K562 (cell line): ENCODE data around the gene FASTK. TPM values are rescaled to one million over a fixed set of nuclear protein-coding genes. Genes with fewer than 3 reads are reported as not detected.

Experiments used
- ATAC-seq: fragments of 200-7000 bp; cut with Tn5 transposase; 3 replicates; pipeline ENCODE4 v1.9.1; 2020; ENCODE audit warnings: moderate library complexity
- BruUV-seq: library from RNA; stranded (reverse); fragments of 400-500 nt; replicated peaks from 2 replicates; lab custom pipeline; 2021; lab: Mats Ljungman, UMichigan
- CTCF ChIA-PET: fragments of 300-600 bp; formaldehyde crosslinking; extraction: SDS; loops from one replicate; lab custom pipeline; 2021; ENCODE audit warnings: low intra/inter-chr PET ratio; lab: Yijun Ruan, JAX
- POLR2A ChIA-PET: fragments of 300-600, 350-650 bp; sonication (Branson Sonifier 250); formaldehyde crosslinking; extraction: SDS; loops from one replicate; lab custom pipeline; 2021; ENCODE audit warnings: antibody characterized with exemption, inconsistent platforms; lab: Yijun Ruan, JAX
- DNase-seq, 4 experiments: peaks; one replicate each; pipeline versions ENCODE4 v3.0.0 to v3.0.0-alpha.2; 2011 to 2018; ENCODE audit warnings: low spot score in 3 of 4, mixed read lengths in 3 of 4; ENCODE audit errors: extremely low read depth in 1 of 4
- FAIRE-seq: peaks from 2 replicates; lab custom pipeline; 2011; peaks lifted over from hg19 to GRCh38; lab: Jason Lieb, UNC
- H2AFZ ChIP-seq: 2 replicates; pipeline ENCODE4 v1.6.0; 2011; ENCODE audit warnings: low read depth, low read length, control low read depth, inconsistent platforms
- H3K27ac ChIP-seq: fragments of 200-600 bp; 3 replicates; pipeline ENCODE4 v1.8.0; 2011; ENCODE audit warnings: low read depth, mild to moderate bottlenecking, control low read depth, inconsistent platforms, low read length, moderate library complexity, mixed read lengths; ENCODE audit errors: extremely low read depth
- H3K27me3 ChIP-seq, 2 experiments: fragments of 300-600 bp in 1 of 2; 2 replicates in 1 of 2; 3 replicates in 1 of 2; pipeline versions ENCODE4 v1.6.0 to v1.8.0; 2011; ENCODE audit warnings: inconsistent platforms in 2 of 2, low read length in 2 of 2, mild to moderate bottlenecking in 1 of 2, mixed read lengths in 1 of 2, moderate library complexity in 1 of 2; ENCODE audit not compliant: control insufficient read depth in 2 of 2, insufficient read depth in 2 of 2
- H3K36me3 ChIP-seq: fragments of 300-600 bp; 3 replicates; pipeline ENCODE4 v1.8.0; 2011; ENCODE audit warnings: mild to moderate bottlenecking, low read length, inconsistent platforms; ENCODE audit not compliant: control insufficient read depth, insufficient read depth
- H3K4me1 ChIP-seq, 2 experiments: fragments of 200-600 bp in 1 of 2; replicated peaks in 1 of 2; 2 replicates in 1 of 2; 3 replicates in 1 of 2; pipeline versions ENCODE4 v1.5.1 to v1.8.0; 2011; ENCODE audit warnings: inconsistent platforms in 2 of 2, low read length in 2 of 2, mild to moderate bottlenecking in 1 of 2, mixed read lengths in 1 of 2, moderate library complexity in 1 of 2; ENCODE audit not compliant: control insufficient read depth in 2 of 2, insufficient read depth in 2 of 2
- H3K4me2 ChIP-seq: 2 replicates; pipeline ENCODE4 v1.6.1; 2011; ENCODE audit warnings: low read length, control low read depth, inconsistent platforms, mixed read lengths; ENCODE audit not compliant: insufficient read depth
- H3K4me3 ChIP-seq: fragments of 200-600 bp; sonication (generic), shearing (Covaris generic); 2 replicates; pipeline ENCODE4 v1.5.1; 2016; ENCODE audit warnings: control low read depth, inconsistent platforms
- H3K79me2 ChIP-seq: fragments of 200-600 bp; 3 replicates; pipeline ENCODE4 v1.8.0; 2011; ENCODE audit warnings: low read length, inconsistent platforms; ENCODE audit not compliant: control insufficient read depth, insufficient read depth
- H3K9ac ChIP-seq, 2 experiments: 2 replicates each; pipeline versions ENCODE4 v1.6.0 to v1.6.1; 2011; ENCODE audit warnings: low read depth in 2 of 2, low read length in 2 of 2, control low read depth in 1 of 2, inconsistent platforms in 1 of 2, mild to moderate bottlenecking in 1 of 2, mixed read lengths in 1 of 2; ENCODE audit not compliant: insufficient read depth in 1 of 2
- H3K9me1 ChIP-seq: one replicate; pipeline ENCODE4 v1.6.0; 2011; ENCODE audit warnings: inconsistent platforms, mild to moderate bottlenecking, low read length, moderate library complexity; ENCODE audit not compliant: control insufficient read depth, insufficient read depth
- H3K9me3 ChIP-seq: replicated peaks from 2 replicates; pipeline ENCODE4 v1.5.1; 2011; ENCODE audit warnings: low read depth, low read length, inconsistent platforms; ENCODE audit not compliant: control insufficient read depth, insufficient read depth
- H4K20me1 ChIP-seq: replicated peaks from 2 replicates; pipeline ENCODE4 v1.6.1; 2011; ENCODE audit warnings: low read length, inconsistent platforms, mixed read lengths; ENCODE audit not compliant: control insufficient read depth, insufficient read depth
- ARID2 ChIP-seq: fragments of 450-650 bp; IDR thresholded peaks from 2 replicates; pipeline ENCODE4 v1.6.1; 2017; ENCODE audit warnings: antibody characterized with exemption, mild to moderate bottlenecking
- KLF10 ChIP-seq: fragments of 250-450 bp; sonication (Bioruptor Pico); IDR thresholded peaks from 2 replicates; pipeline ENCODE4 v1.6.1; 2021; ENCODE audit warnings: matching md5 sums
- POU5F1 ChIP-seq: fragments of 150-350 bp; IDR thresholded peaks from 2 replicates; pipeline ENCODE4 v1.6.1; 2014; ENCODE audit warnings: borderline replicate concordance, low read length, low read depth, mild to moderate bottlenecking; ENCODE audit not compliant: partially characterized antibody
- TAF1 ChIP-seq: IDR thresholded peaks from 2 replicates; pipeline ENCODE4 v1.6.1; 2011; ENCODE audit warnings: mild to moderate bottlenecking, low read length, moderate library complexity; ENCODE audit not compliant: insufficient read depth, control insufficient read depth, severe bottlenecking; ENCODE audit errors: extremely low read depth
- TRIM24 ChIP-seq, 2 experiments: fragments of 450-650 bp; IDR thresholded peaks; 2 replicates each; pipeline ENCODE4 v1.6.1; 2016
- ZNF586 ChIP-seq: fragments of 450-650 bp; formaldehyde crosslinking; conservative IDR thresholded peaks from 2 replicates; pipeline ENCODE4 v1.4.0; 2020; ENCODE audit warnings: mild to moderate bottlenecking, moderate library complexity
- WGBS: fragments of 100-300 bp; shearing (Covaris generic); methylation state at CpG from one replicate; pipeline ENCODE4 v1.1.6; 2016; ENCODE audit warnings: low coverage, mixed read lengths; ENCODE audit not compliant: insufficient coverage; ENCODE audit errors: missing lambda C conversion rate; 5-methylcytosine and 5-hydroxymethylcytosine counted together
- in situ Hi-C: fragments of 300-500 bp; cut with MboI; formaldehyde crosslinking; loops from 4 replicates; pipeline ENCODE4 v1.15.0; 2018; ENCODE audit warnings: inconsistent platforms, mixed read lengths
- intact Hi-C: fragments of 100-400 bp; cut with micrococcal nuclease; formaldehyde crosslinking; loops from 2 replicates; pipeline ENCODE4 v1.14.2; 2022
- polyA plus RNA-seq, 8 experiments: library from polyadenylated mRNA; depleted of rRNA in 4 of 8; stranded (reverse) in 5 of 8; unstranded in 3 of 8; fragments of >200 nt; fragmentation: Nextera tagmentation in 2 of 8; fragmentation: Illumina TruSeq in 1 of 8; extraction: Ambion mirVana in 2 of 8; extraction: Trizol in 1 of 8; gene quantifications; 2 replicates each; pipeline versions ENCODE4 v1.2.1 to v1.2.3, GENCODE V29; 2011 to 2014; ENCODE audit warnings: inconsistent platforms in 1 of 8, missing spikeins in 1 of 8
- total RNA-seq, 7 experiments: library from RNA; depleted of rRNA in 6 of 7; stranded (reverse); fragments of >200 nt in 6 of 7; fragmentation: Illumina TruSeq in 2 of 7; extraction: Trizol in 2 of 7; gene quantifications; 2 replicates each; pipeline versions ENCODE4 v1.2.1 to v1.2.3, GENCODE V29; 2011 to 2021; ENCODE audit warnings: low replicate concordance in 1 of 7
- TF ChIP-seq, protein P1 (sequence below): fragments of 250-450 bp; sonication (Bioruptor Pico); IDR thresholded peaks from 2 replicates; pipeline ENCODE4 v1.5.0; 2021; ENCODE audit warnings: mild to moderate bottlenecking, borderline replicate concordance
- TF ChIP-seq, protein P2 (sequence below): fragments of 450-650 bp; IDR thresholded peaks from 2 replicates; pipeline ENCODE4 v1.6.1; 2016
- TF ChIP-seq, protein P3 (sequence below): fragments of 250-450 bp; sonication (Bioruptor Pico); IDR thresholded peaks from 2 replicates; pipeline ENCODE4 v1.4.0; 2020

FASTK gene
- total and polyA plus RNA-seq, 9 of the 15 experiments (the other 6 are each of a cell fraction or from before 2014, with no cell fraction given), result 0.51 to 150 (median 48.2) TPM

DNA sequence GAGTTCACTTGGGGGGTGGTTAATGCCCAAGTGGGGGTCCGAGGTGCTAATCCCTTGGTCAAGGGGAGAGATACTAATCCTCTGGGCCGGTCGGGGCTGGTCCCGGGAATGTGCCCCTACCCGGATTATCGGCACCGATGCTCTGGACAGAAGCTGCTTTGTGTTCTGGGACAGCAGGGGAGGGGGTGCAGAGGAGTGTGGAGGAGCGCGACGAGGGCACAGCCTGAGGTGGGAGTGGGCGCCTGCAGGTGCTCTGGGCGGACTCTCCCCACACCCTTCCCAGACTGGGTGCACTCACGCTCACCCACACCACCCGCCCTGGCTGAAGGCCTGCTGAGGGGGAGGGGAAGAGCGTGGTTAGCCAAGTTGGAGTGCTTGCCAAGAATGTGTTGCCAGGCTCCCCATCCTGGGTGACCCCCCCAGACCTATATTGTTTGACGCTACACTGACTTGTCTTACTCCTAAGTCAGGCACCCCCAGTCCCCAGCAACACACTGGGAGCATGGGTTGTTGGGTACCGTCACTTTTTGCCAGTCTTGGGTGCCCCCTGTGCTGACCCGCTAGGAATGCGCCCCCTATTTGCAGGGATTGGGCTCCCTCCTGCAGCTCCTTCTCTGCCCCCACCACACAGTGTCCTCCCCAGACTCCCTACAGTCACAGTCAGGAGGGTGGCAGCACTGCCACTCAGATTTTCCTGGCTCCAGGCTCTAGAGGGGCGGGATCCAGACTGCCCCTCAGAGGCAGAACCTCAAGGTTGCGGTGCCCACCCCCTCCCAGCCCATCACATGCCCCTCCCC lies 20.0 kb downstream of the FASTK start (continued):
- TF ChIP-seq, protein P1, sequence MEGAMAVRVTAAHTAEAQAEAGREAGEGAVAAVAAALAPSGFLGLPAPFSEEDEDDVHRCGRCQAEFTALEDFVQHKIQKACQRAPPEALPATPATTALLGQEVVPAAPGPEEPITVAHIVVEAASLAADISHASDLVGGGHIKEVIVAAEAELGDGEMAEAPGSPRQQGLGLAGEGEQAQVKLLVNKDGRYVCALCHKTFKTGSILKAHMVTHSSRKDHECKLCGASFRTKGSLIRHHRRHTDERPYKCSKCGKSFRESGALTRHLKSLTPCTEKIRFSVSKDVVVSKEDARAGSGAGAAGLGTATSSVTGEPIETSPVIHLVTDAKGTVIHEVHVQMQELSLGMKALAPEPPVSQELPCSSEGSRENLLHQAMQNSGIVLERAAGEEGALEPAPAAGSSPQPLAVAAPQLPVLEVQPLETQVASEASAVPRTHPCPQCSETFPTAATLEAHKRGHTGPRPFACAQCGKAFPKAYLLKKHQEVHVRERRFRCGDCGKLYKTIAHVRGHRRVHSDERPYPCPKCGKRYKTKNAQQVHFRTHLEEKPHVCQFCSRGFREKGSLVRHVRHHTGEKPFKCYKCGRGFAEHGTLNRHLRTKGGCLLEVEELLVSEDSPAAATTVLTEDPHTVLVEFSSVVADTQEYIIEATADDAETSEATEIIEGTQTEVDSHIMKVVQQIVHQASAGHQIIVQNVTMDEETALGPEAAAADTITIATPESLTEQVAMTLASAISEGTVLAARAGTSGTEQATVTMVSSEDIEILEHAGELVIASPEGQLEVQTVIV (CRISPR knock-in tag), result no peak
- TF ChIP-seq, protein P2, sequence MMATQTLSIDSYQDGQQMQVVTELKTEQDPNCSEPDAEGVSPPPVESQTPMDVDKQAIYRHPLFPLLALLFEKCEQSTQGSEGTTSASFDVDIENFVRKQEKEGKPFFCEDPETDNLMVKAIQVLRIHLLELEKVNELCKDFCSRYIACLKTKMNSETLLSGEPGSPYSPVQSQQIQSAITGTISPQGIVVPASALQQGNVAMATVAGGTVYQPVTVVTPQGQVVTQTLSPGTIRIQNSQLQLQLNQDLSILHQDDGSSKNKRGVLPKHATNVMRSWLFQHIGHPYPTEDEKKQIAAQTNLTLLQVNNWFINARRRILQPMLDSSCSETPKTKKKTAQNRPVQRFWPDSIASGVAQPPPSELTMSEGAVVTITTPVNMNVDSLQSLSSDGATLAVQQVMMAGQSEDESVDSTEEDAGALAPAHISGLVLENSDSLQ, result no peak
- TF ChIP-seq ZNF586 (CRISPR knock-in tag) (no peak), KLF10 (no peak), POU5F1 (no peak)
- TF ChIP-seq, all 486 proteins: peak for 36

- H3K9ac ChIP-seq, result peak overlapping the region; percentile 85 to 91
- in situ Hi-C loops (no loop called here), intact Hi-C loops (loop anchor here (2.0 kb wide), 1 partner anchor 49 kb away; no protein-coding TSS in a partner anchor)
- ATAC-seq (no peak), FAIRE-seq (no peak), DNase-seq (no peak)
- no peaks in the 10 kb centered on the region for H3K9me3 ChIP-seq
- peaks cover 27% of the 10 kb centered on the region for H3K36me3 ChIP-seq
- H3K4me3 ChIP-seq, result peak overlapping the region; percentile 84
- H3K79me2 ChIP-seq, result peaks cover 61% of the 10 kb centered on the region
- no peaks in the 10 kb centered on the region for H3K27me3 ChIP-seq
- H2AFZ ChIP-seq, result peak overlapping the region; percentile 81; the same call in 1 of the 2 replicates
- POLR2A ChIA-PET, result interaction anchor here (0.6 to 2.4 kb wide), 4 partner anchors 21 to 28 kb away, joined by 3 to 9 read pairs (median 4); partner anchors contain the start of gene FASTK
- CTCF ChIA-PET, result interaction anchor here (0.6 to 1.7 kb wide), 5 partner anchors 32 to 681 kb away, joined by 3 to 8 read pairs (median 5); partner anchors contain the start of gene ABCB8
- no TSS peak for BruUV-seq
- peaks cover 10% of the 10 kb centered on the region for H4K20me1 ChIP-seq
- H3K4me2 ChIP-seq, result peak overlapping the region; percentile 94
- WGBS, result under 1% methylated on average over 17 of the region's 17 CpGs
- H3K9me1 ChIP-seq, result no peaks in the 10 kb centered on the region
- H3K4me1 ChIP-seq, result peaks cover 57 to 82% of the 10 kb centered on the region in 2 experiments
- peak overlapping the region; percentile 90 for H3K27ac ChIP-seq
- 0 out of 2 replicates have a peak, but pooled peaks have one; percentile 3 for TF ChIP-seq ARID2
- 0 out of 4 replicates have a peak, but pooled peaks of 1 of the 2 experiments have one; percentile 6 for TF ChIP-seq TRIM24 (IDR thresholded peaks at IDR 0.05)
- TF ChIP-seq, protein P3, sequence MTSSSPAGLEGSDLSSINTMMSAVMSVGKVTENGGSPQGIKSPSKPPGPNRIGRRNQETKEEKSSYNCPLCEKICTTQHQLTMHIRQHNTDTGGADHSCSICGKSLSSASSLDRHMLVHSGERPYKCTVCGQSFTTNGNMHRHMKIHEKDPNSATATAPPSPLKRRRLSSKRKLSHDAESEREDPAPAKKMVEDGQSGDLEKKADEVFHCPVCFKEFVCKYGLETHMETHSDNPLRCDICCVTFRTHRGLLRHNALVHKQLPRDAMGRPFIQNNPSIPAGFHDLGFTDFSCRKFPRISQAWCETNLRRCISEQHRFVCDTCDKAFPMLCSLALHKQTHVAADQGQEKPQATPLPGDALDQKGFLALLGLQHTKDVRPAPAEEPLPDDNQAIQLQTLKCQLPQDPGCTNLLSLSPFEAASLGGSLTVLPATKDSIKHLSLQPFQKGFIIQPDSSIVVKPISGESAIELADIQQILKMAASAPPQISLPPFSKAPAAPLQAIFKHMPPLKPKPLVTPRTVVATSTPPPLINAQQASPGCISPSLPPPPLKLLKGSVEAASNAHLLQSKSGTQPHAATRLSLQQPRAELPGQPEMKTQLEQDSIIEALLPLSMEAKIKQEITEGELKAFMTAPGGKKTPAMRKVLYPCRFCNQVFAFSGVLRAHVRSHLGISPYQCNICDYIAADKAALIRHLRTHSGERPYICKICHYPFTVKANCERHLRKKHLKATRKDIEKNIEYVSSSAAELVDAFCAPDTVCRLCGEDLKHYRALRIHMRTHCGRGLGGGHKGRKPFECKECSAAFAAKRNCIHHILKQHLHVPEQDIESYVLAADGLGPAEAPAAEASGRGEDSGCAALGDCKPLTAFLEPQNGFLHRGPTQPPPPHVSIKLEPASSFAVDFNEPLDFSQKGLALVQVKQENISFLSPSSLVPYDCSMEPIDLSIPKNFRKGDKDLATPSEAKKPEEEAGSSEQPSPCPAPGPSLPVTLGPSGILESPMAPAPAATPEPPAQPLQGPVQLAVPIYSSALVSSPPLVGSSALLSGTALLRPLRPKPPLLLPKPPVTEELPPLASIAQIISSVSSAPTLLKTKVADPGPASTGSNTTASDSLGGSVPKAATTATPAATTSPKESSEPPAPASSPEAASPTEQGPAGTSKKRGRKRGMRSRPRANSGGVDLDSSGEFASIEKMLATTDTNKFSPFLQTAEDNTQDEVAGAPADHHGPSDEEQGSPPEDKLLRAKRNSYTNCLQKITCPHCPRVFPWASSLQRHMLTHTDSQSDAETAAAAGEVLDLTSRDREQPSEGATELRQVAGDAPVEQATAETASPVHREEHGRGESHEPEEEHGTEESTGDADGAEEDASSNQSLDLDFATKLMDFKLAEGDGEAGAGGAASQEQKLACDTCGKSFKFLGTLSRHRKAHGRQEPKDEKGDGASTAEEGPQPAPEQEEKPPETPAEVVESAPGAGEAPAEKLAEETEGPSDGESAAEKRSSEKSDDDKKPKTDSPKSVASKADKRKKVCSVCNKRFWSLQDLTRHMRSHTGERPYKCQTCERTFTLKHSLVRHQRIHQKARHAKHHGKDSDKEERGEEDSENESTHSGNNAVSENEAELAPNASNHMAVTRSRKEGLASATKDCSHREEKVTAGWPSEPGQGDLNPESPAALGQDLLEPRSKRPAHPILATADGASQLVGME (CRISPR knock-in tag), result no peak
- TF ChIP-seq TAF1, result peak; percentile 30
Observed at GRCh38 chr7:151060113-151060415, 20.5 kb downstream of the FASTK start.
